GM18526 (cell line): ENCODE measurements around the gene CHAD.

Experiments used
- POLR2A ChIP-seq: IDR thresholded peaks from 3 replicates; pipeline ENCODE4 v1.6.1; 2011; ENCODE audit not compliant: insufficient read length; ENCODE audit errors: extremely low read depth

The CHAD gene

DNA sequence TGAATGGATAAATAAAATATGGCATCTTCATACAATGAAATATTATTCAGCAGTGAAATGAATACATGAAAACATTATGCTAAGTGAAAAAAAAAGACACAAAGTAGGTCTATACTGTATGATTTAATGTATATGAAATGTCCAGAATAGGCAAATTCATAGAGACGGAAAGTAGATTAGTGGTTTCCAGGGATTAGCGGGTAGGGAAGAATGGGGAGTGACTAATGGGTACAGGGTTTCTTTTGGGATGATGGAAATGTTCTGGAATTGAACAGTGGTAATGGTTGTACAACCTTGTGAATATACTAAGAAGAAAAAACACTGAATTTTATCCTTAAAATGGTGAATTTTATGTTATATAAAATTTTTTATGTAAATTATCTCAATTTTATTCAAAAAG lies 31.0 kb upstream of the CHAD start:
- no peak for TF ChIP-seq POLR2A

DNA sequence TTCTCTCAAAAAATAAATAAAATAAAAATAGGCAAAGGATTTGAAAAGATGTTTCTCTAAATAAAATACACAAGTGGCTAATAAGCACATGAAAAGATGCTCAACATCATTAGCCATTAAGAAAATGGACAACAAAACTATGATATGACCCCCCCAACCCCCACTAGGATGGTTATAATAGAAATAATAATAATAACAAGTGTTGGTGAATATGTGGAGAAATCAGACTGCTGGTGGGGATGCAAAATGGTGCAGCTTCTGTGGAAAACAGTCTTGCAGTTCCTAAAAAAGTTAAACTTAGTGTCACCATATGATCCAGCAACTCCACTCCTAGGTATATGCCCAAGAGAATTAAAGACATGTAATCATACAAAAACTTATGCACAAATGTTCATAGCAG lies 30.6 kb upstream of the CHAD start:
- TF ChIP-seq POLR2A = no peak

- TF ChIP-seq POLR2A = no peak
Observed at GRCh38 chr17:50498021-50498874, 29.6 kb upstream of the CHAD start.

DNA sequence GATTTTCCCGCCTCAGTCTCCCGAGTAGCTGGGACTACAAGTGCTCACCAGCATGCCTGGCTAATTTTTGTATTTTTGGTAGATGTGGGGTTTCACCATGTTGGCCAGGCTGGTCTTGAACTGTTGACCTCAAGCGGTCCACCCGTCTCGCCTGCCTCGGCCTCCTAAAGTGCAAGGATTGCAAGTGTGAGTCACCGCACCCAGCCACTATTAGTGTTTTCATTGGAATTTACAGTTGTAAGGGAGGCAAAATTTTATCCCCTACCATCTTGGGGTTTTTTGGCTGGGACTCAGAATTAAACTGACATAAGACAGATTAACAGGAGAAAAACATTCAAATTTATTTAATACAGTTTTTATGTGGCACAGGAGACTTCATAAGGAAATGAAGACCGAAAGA lies 27.2 kb upstream of the CHAD start:
- no peak for TF ChIP-seq POLR2A

GRCh38 chr17:50495217-50495823 lies 26.6 kb upstream of the CHAD start:
- TF ChIP-seq POLR2A = no peak

DNA sequence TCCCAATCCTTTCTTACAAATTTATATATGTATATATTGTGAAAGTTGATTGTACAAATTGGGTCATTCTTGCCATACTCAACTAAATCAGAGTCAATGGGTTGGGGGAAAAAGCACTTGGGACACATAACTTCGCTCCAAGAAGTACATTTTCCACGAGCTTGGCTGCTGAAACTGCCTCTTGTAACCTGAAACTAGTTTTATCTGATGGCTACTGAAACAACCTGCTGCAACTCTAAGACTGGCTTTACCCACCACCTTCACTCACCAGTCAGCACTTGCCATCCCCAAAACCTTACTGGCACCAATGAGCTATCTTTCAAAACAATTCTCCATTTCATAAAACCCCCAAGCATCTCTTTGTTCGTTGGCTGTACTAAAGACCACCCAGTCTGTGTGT lies 25.1 kb upstream of the CHAD start:
- TF ChIP-seq POLR2A = no peak

- no peak for TF ChIP-seq POLR2A
Observed at GRCh38 chr17:50492214-50492613, 23.5 kb upstream of the CHAD start.

GRCh38 chr17:50491505-50491904 lies 22.8 kb upstream of the CHAD start:
- no peak for TF ChIP-seq POLR2A

GRCh38 chr17:50488880-50489279 lies 20.2 kb upstream of the CHAD start:
- no peak for TF ChIP-seq POLR2A

GRCh38 chr17:50487213-50488096 lies 18.8 kb upstream of the CHAD start:
- no peak for TF ChIP-seq POLR2A

GRCh38 chr17:50484386-50485155 lies 15.9 kb upstream of the CHAD start:
- no peak for TF ChIP-seq POLR2A

GRCh38 chr17:50483266-50483665 lies 14.6 kb upstream of the CHAD start:
- no peak for TF ChIP-seq POLR2A

DNA sequence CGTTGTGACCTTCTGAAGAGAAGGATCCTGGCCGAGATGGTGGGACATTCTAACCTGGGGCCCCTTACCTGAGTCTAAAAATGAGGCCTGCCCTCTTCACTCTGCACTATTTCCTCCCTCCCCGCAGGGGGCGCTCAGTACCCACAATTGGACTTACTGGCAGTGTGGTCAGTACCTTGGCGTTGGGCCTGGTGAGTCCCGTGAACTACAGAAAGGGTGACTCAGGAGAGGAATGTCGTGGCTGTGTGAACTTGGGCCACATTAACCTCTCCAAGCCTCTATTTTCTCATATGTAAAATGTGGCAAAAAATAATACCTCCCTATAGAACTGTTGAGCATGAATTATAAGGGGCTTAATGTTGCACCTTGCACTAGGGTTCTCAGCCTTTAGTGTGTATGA lies 13.8 kb upstream of the CHAD start:
- no peak for TF ChIP-seq POLR2A

DNA sequence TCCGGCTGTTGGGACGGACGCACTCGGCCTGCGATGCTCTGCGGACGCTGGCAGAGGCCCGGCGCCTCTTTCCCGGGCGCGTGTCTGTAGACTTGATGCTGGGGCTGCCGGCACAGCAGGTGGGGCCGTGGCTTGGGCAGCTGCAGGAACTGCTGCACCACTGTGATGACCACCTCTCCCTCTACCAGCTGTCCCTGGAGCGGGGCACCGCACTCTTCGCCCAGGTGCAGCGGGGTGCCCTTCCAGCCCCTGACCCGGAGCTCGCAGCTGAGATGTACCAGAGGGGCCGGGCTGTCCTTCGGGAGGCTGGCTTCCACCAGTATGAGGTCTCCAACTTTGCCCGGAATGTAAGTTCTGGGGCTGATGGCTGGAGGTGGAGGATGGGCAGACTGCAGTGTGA lies 13.4 kb upstream of the CHAD start:
- TF ChIP-seq POLR2A = no peak

DNA sequence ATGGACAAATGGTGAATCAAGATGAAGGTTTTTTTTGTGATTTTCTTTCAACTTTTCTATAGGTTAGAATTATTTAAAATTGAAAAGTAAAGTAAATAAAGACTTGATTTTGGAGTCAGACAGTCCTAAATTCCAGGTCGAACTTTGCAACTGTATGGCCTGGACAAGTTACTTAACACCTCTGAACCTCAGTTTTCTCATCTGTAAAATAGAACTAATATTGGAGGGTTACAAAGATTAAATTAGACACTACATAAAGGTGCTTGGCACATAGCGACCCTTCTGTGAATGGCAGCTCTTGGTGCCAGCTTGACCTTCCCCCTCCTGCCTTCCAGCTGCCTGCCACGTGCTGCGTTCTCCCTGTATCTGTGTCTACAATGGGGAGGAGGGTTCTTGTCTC lies 13.0 kb upstream of the CHAD start:
- TF ChIP-seq POLR2A = no peak

GRCh38 chr17:50480854-50481490 lies 12.3 kb upstream of the CHAD start:
- no peak for TF ChIP-seq POLR2A
